WTC11 (cell line): ENCODE measurements around the gene SERPINF2. TPM values are rescaled to one million over a fixed set of nuclear protein-coding genes. Genes with fewer than 3 reads are reported as not detected.
A peak's percentile ranks its signal among the peaks of the same experiment; 100 is the strongest.
"Not testable (repeated sequence)": the region's sequence is repeated elsewhere in the genome, so short reads cannot be mapped to it uniquely, and the experiment has no call there.

Source experiments
- ATAC-seq: fragments of 200-7000 bp; cut with Tn5 transposase; 2 replicates; pipeline ENCODE4 v1.10.0; 2021; ENCODE audit warnings: mild to moderate bottlenecking, moderate library complexity
- CTCF ChIA-PET: fragments of 300-600 bp; sonication (Branson Sonifier 250); formaldehyde crosslinking; loops from one replicate; lab custom pipeline; 2021; ENCODE audit warnings: antibody characterized with exemption; lab: Charles Lee
- POLR2A ChIA-PET: fragments of 350-600 bp; sonication (Branson Sonifier 250); formaldehyde crosslinking; loops from one replicate; lab custom pipeline; 2021; ENCODE audit warnings: antibody characterized with exemption; lab: Charles Lee
- DNase-seq: peaks from one replicate; pipeline ENCODE4 v3.0.0; 2021; ENCODE audit warnings: low spot score
- H3K27ac Mint-ChIP-seq: 2 replicates; pipeline ENCODE4 v1.8.0; 2021; ENCODE audit warnings: mixed read lengths
- H3K27me3 Mint-ChIP-seq: 2 replicates; pipeline ENCODE4 v1.8.0; 2021; ENCODE audit warnings: low read depth, mild to moderate bottlenecking, moderate library complexity, mixed read lengths
- H3K36me3 Mint-ChIP-seq: 2 replicates; pipeline ENCODE4 v1.8.0; 2021; ENCODE audit warnings: mixed read lengths
- H3K4me1 Mint-ChIP-seq: 2 replicates; pipeline ENCODE4 v1.8.0; 2022; ENCODE audit warnings: mixed read lengths
- H3K4me3 Mint-ChIP-seq: 2 replicates; pipeline ENCODE4 v1.8.0; 2021; ENCODE audit warnings: mild to moderate bottlenecking, moderate library complexity, mixed read lengths
- H3K9me3 Mint-ChIP-seq: 2 replicates; pipeline ENCODE4 v1.8.0; 2021; ENCODE audit warnings: mixed read lengths
- ATF6 ChIP-seq: sonication (generic); formaldehyde crosslinking; IDR thresholded peaks from 2 replicates; pipeline ENCODE4 v1.8.1; 2023; ENCODE audit warnings: mild to moderate bottlenecking, missing genetic modification reagents
- GABPB1 ChIP-seq: sonication (generic); formaldehyde crosslinking; IDR thresholded peaks from 2 replicates; pipeline ENCODE4 v1.8.1; 2023; ENCODE audit warnings: mild to moderate bottlenecking, missing genetic modification reagents
- GRHL2 ChIP-seq: fragments of 250-450 bp; sonication (Bioruptor Pico); IDR thresholded peaks from 2 replicates; pipeline ENCODE4 v1.8.0; 2022; ENCODE audit warnings: mild to moderate bottlenecking, moderate library complexity; ENCODE audit not compliant: insufficient replicate concordance, severe bottlenecking
- JUN ChIP-seq: sonication (generic); formaldehyde crosslinking; IDR thresholded peaks from 2 replicates; pipeline ENCODE4 v1.8.0; 2023; ENCODE audit warnings: mild to moderate bottlenecking, missing genetic modification reagents
- PRRX2 ChIP-seq: fragments of 250-450 bp; sonication (Bioruptor Pico); IDR thresholded peaks from 2 replicates; pipeline ENCODE4 v1.8.0; 2021; ENCODE audit warnings: mild to moderate bottlenecking
- TEAD1 ChIP-seq: sonication (generic); formaldehyde crosslinking; IDR thresholded peaks from 2 replicates; pipeline ENCODE4 v1.8.0; 2022; ENCODE audit warnings: mild to moderate bottlenecking, missing genetic modification reagents
- ZNF121 ChIP-seq: sonication (generic); formaldehyde crosslinking; IDR thresholded peaks from 2 replicates; pipeline ENCODE4 v1.8.0; 2023; ENCODE audit warnings: missing genetic modification reagents
- ZNF138 ChIP-seq: sonication (generic); formaldehyde crosslinking; conservative IDR thresholded peaks from 2 replicates; pipeline ENCODE4 v1.8.1; 2022; ENCODE audit warnings: mild to moderate bottlenecking, moderate library complexity, missing genetic modification reagents
- ZNF263 ChIP-seq: sonication (generic); formaldehyde crosslinking; IDR thresholded peaks from 2 replicates; pipeline ENCODE4 v1.8.1; 2022; ENCODE audit warnings: low read depth, mild to moderate bottlenecking, moderate library complexity, missing genetic modification reagents
- ZNF281 ChIP-seq: sonication (generic); formaldehyde crosslinking; IDR thresholded peaks from 2 replicates; pipeline ENCODE4 v1.8.0; 2023; ENCODE audit warnings: mild to moderate bottlenecking, missing genetic modification reagents
- ZNF396 ChIP-seq: fragments of 250-450 bp; sonication (Bioruptor Pico); IDR thresholded peaks from 2 replicates; pipeline ENCODE4 v1.8.0; 2021; ENCODE audit warnings: mild to moderate bottlenecking, moderate library complexity, borderline replicate concordance
- ZNF416 ChIP-seq: fragments of 250-450 bp; sonication (Bioruptor Pico); IDR thresholded peaks from 2 replicates; pipeline ENCODE4 v1.9.0; 2021; ENCODE audit warnings: mild to moderate bottlenecking, inconsistent platforms
- total RNA-seq: library from RNA; stranded (reverse); gene quantifications from 3 replicates; pipeline ENCODE4 v1.2.3, GENCODE V29; 2021
- TF ChIP-seq, protein P1 (sequence below): fragments of 250-450 bp; sonication (Bioruptor Pico); IDR thresholded peaks from 2 replicates; pipeline ENCODE4 v2.1.2; 2022; ENCODE audit warnings: mild to moderate bottlenecking, moderate library complexity
- TF ChIP-seq, protein P2 (sequence below): sonication (generic); formaldehyde crosslinking; IDR thresholded peaks from 2 replicates; pipeline ENCODE4 v1.8.0; 2022; ENCODE audit warnings: mild to moderate bottlenecking, missing genetic modification reagents
- TF ChIP-seq, protein P3 (sequence below): sonication (generic); formaldehyde crosslinking; IDR thresholded peaks from 2 replicates; pipeline ENCODE4 v1.8.1; 2022; ENCODE audit warnings: missing genetic modification reagents, borderline replicate concordance

The SERPINF2 gene
- total RNA-seq, 1 experiment from 2014 or later: 1.6 TPM

DNA sequence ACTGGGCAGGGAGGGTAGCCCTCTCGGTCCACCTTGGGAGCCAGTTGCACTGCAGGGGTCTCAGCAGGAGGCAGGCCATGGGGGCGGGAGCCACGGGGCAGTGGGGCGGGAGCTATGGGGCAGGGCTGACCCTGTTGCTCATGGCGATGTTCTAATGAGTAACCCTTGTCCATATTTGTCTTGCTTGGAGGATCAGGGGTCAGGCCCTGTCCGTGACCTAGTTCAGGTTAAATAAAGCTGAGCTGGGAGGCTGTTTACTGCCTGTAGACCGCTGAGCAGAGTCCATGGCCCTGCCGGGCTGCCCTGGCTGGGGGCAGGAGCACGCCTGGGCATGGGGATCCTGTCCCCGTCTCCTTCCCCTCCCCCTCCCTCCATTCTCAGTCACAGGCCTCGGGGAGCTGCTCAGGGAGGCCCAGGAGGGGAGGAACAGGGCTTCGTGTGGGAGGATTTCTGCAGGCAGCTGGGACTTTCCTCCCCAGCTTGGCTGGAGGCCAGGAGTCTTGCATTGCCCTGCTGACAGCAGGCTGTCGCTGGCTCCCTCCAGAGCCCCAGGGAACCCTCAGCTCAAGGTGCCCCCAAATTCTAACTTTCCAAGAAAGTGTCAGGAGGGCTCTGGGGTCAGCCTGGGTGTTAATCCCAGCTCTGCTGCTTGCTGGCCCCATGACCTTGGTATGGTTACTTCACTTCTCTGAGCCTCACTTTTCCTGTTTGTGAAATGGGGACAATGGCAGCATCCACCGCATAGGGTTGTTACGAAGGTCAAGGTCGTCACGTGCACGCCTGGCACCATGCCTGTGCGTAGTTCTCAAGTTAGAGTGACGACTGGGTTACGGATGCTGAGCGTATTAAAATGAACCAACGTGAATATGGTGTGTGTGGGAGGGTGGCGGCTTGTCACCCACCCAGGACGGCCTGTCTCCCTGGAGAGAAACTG is 6.1 kb upstream of the SERPINF2 start:
- ChIA-PET POLR2A (no interaction called here), CTCF (interaction anchor here (2.0 kb wide), 1 partner anchor 16 kb away, joined by 6 read pairs; no protein-coding TSS in a partner anchor)
- Mint-ChIP-seq H3K4me3 (no peak overlapping the region), H3K27me3 (0 out of 2 replicates have a peak, but pooled peaks cover 2% of the 10 kb centered on the region), H3K27ac (peak overlapping the region; percentile 65; the same call in 1 of the 2 replicates), H3K4me1 (no peaks in the 10 kb centered on the region), H3K9me3 (peaks cover 3% of the 10 kb centered on the region; the same call in 1 of the 2 replicates), H3K36me3 (peaks cover 6% of the 10 kb centered on the region)
- no peak for DNase-seq
- TF ChIP-seq ZNF281 (CRISPR knock-in tag) (no peak), GABPB1 (CRISPR knock-in tag) (peak; percentile 60), TEAD1 (CRISPR knock-in tag) (no peak)
- ATAC-seq: no peak; the same call in 1 of the 2 replicates

GRCh38 chr17:1737531-1738291 is 5.0 kb upstream of the SERPINF2 start:
- TF ChIP-seq ZNF396 (CRISPR knock-in tag): no peak
- TF ChIP-seq, protein P1, sequence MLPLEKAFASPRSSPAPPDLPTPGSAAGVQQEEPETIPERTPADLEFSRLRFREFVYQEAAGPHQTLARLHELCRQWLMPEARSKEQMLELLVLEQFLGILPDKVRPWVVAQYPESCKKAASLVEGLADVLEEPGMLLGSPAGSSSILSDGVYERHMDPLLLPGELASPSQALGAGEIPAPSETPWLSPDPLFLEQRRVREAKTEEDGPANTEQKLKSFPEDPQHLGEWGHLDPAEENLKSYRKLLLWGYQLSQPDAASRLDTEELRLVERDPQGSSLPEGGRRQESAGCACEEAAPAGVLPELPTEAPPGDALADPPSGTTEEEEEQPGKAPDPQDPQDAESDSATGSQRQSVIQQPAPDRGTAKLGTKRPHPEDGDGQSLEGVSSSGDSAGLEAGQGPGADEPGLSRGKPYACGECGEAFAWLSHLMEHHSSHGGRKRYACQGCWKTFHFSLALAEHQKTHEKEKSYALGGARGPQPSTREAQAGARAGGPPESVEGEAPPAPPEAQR (CRISPR knock-in tag): no peak
- TF ChIP-seq, protein P2, sequence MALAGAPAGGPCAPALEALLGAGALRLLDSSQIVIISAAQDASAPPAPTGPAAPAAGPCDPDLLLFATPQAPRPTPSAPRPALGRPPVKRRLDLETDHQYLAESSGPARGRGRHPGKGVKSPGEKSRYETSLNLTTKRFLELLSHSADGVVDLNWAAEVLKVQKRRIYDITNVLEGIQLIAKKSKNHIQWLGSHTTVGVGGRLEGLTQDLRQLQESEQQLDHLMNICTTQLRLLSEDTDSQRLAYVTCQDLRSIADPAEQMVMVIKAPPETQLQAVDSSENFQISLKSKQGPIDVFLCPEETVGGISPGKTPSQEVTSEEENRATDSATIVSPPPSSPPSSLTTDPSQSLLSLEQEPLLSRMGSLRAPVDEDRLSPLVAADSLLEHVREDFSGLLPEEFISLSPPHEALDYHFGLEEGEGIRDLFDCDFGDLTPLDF (CRISPR knock-in tag): no peak
- TF ChIP-seq ZNF416: no peak
- no peak for TF ChIP-seq ATF6 (CRISPR knock-in tag)
- no peak for TF ChIP-seq TEAD1 (CRISPR knock-in tag)
- no peak for TF ChIP-seq PRRX2 (CRISPR knock-in tag)
- TF ChIP-seq JUN (CRISPR knock-in tag): no peak
- TF ChIP-seq GABPB1 (CRISPR knock-in tag): no peak
- TF ChIP-seq GRHL2 (CRISPR knock-in tag): no peak
- TF ChIP-seq ZNF138 (CRISPR knock-in tag): no peak
- TF ChIP-seq ZNF121 (CRISPR knock-in tag): no peak
- TF ChIP-seq, protein P3, sequence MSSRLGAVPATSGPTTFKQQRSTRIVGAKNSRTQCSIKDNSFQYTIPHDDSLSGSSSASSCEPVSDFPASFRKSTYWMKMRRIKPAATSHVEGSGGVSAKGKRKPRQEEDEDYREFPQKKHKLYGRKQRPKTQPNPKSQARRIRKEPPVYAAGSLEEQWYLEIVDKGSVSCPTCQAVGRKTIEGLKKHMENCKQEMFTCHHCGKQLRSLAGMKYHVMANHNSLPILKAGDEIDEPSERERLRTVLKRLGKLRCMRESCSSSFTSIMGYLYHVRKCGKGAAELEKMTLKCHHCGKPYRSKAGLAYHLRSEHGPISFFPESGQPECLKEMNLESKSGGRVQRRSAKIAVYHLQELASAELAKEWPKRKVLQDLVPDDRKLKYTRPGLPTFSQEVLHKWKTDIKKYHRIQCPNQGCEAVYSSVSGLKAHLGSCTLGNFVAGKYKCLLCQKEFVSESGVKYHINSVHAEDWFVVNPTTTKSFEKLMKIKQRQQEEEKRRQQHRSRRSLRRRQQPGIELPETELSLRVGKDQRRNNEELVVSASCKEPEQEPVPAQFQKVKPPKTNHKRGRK (CRISPR knock-in tag): no peak
- no peak for TF ChIP-seq ZNF263 (CRISPR knock-in tag)
- 0 out of 2 replicates have a peak, but pooled peaks cover 2% of the 10 kb centered on the region for H3K27me3 Mint-ChIP-seq
- CTCF ChIA-PET: no interaction called here
- peaks cover 3% of the 10 kb centered on the region; the same call in 1 of the 2 replicates for H3K9me3 Mint-ChIP-seq
- DNase-seq (no peak), ATAC-seq (no peak)
- 0 out of 2 replicates have a peak overlapping the region, but pooled peaks have one; percentile 19 for H3K27ac Mint-ChIP-seq
- H3K4me1 Mint-ChIP-seq: no peaks in the 10 kb centered on the region
- POLR2A ChIA-PET: no interaction called here
- no peak overlapping the region for H3K4me3 Mint-ChIP-seq
- peaks cover 6% of the 10 kb centered on the region for H3K36me3 Mint-ChIP-seq

DNA sequence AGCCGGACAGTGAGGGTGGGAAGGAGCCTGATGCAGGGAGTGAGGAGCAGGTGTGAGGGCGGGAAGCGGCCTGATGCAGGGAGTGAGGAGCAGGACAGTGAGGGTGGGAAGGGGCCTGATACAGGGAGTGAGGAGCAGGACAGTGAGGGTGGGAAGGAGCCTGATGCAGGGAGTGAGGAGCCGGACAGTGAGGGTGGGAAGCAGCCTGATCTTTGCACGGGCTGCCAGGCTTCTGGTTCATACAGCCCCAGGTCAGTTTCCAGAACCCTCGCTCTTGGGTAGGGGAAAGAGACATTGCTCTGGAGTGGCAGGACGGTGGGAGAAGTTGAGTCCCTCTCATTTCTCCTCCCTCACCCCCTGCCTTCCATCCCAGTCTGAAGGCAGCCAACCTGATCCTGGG is 772 bp upstream of the SERPINF2 start:
- H3K36me3 Mint-ChIP-seq, DNase-seq, H3K9me3 Mint-ChIP-seq, ATAC-seq, H3K4me3 Mint-ChIP-seq, POLR2A ChIA-PET, H3K4me1 Mint-ChIP-seq, H3K27me3 Mint-ChIP-seq, H3K27ac Mint-ChIP-seq: not testable (repeated sequence)
- CTCF ChIA-PET: interaction anchor here (1.4 kb wide), 1 partner anchor 21 kb away, joined by 6 read pairs; no protein-coding TSS in a partner anchor
